Gastrocnemius medialis (tissue), 4 donors: ENCODE measurements around the gene FEV.

Experiments
- CTCF ChIP-seq, 5 experiments: fragments of 450-650 bp in 3 of 5; fragments of 200-600 bp in 2 of 5; sonication (generic) in 2 of 5; IDR thresholded peaks in 4 of 5; conservative IDR thresholded peaks in 1 of 5; 1 replicate in 4 of 5; 2 replicates in 1 of 5; pipeline ENCODE4 v1.5.1; 2016 to 2019; ENCODE audit warnings: antibody characterized with exemption in 5 of 5, mild to moderate bottlenecking in 3 of 5, moderate library complexity in 3 of 5
- POLR2A ChIP-seq, 2 donors: fragments of 450-650 bp; IDR thresholded peaks; one replicate each; pipeline ENCODE4 v1.6.1; 2017; ENCODE audit warnings: antibody characterized with exemption in 2 of 2, mild to moderate bottlenecking in 2 of 2, moderate library complexity in 2 of 2

- TF ChIP-seq POLR2A (IDR thresholded peaks at IDR 0.05) (no peak), CTCF (IDR thresholded peaks at IDR 0.05 in 4 of 5, conservative IDR thresholded peaks at IDR 0.05 in 1 of 5) (no peak)
Observed at GRCh38 chr2:218997731-218998130, 12.7 kb upstream of the FEV start.
